OCI-LY3 (cell line): ENCODE results near the gene DPM1.
A peak's percentile ranks its signal among the peaks of the same experiment; 100 is the strongest.

Experiments
- H2AFZ ChIP-seq: fragments of 200-600, 300-600 bp; shearing (Covaris generic); 2 replicates; pipeline ENCODE4 v1.6.0; 2014; ENCODE audit warnings: antibody characterized with exemption, low read depth, low read length
- H3K27ac ChIP-seq: fragments of 200-600, 300-600 bp; sonication (generic); 2 replicates; pipeline ENCODE4 v1.5.1; 2014; ENCODE audit warnings: mild to moderate bottlenecking, low read length, moderate library complexity, mixed read lengths
- H3K27me3 ChIP-seq: fragments of 200-600, 300-600 bp; sonication (generic); 2 replicates; pipeline ENCODE4 v1.6.1; 2014; ENCODE audit warnings: low read depth, low read length, mixed read lengths
- H3K36me3 ChIP-seq: fragments of 200-600, 300-600 bp; sonication (generic); replicated peaks from 2 replicates; pipeline ENCODE3; 2014; ENCODE audit warnings: low read depth, low read length, mixed read lengths
- H3K4me1 ChIP-seq: fragments of 300-600, 200-600 bp; sonication (generic); 2 replicates; pipeline ENCODE4 v1.6.1; 2014; ENCODE audit warnings: low read length, mixed read lengths
- H3K4me2 ChIP-seq: fragments of 200-600, 300-600 bp; sonication (generic); 2 replicates; pipeline ENCODE4 v1.6.1; 2014; ENCODE audit warnings: low read length, mixed read lengths
- H3K4me3 ChIP-seq: fragments of 300-600, 200-600 bp; sonication (generic); 2 replicates; pipeline ENCODE4 v1.5.1; 2014; ENCODE audit warnings: antibody characterized with exemption, mild to moderate bottlenecking, low read length, moderate library complexity
- H3K79me2 ChIP-seq: fragments of 300-600, 200-600 bp; shearing (Covaris generic); 2 replicates; pipeline ENCODE4 v1.6.1; 2014; ENCODE audit warnings: mild to moderate bottlenecking, low read length, mixed read lengths
- H3K9ac ChIP-seq: fragments of 300-600, 200-600 bp; shearing (Covaris generic); 2 replicates; pipeline ENCODE4 v1.6.0; 2014; ENCODE audit warnings: mild to moderate bottlenecking, low read length, moderate library complexity
- H3K9me3 ChIP-seq: fragments of 200-600, 300-600 bp; shearing (Covaris generic); 2 replicates; pipeline ENCODE4 v1.6.1; 2014; ENCODE audit warnings: low read length, mixed read lengths; ENCODE audit not compliant: insufficient read depth
- H4K20me1 ChIP-seq: fragments of 200-600, 300-600 bp; sonication (generic); 2 replicates; pipeline ENCODE4 v1.6.1; 2016; ENCODE audit warnings: low read length, mixed read lengths; ENCODE audit not compliant: insufficient read depth
- EZH2phosphoT487 ChIP-seq: fragments of 200-600 bp; shearing (Covaris generic); IDR thresholded peaks from 2 replicates; pipeline ENCODE4 v1.6.1; 2018; ENCODE audit warnings: antibody characterized with exemption, mixed run types, low read depth
- TF ChIP-seq, protein P1 (sequence below): fragments of 200-600, 300-600 bp; sonication (generic); IDR thresholded peaks from 2 replicates; pipeline ENCODE4 v1.5.1; 2014; ENCODE audit warnings: antibody characterized with exemption, low read length, low read depth

Gene DPM1

DNA sequence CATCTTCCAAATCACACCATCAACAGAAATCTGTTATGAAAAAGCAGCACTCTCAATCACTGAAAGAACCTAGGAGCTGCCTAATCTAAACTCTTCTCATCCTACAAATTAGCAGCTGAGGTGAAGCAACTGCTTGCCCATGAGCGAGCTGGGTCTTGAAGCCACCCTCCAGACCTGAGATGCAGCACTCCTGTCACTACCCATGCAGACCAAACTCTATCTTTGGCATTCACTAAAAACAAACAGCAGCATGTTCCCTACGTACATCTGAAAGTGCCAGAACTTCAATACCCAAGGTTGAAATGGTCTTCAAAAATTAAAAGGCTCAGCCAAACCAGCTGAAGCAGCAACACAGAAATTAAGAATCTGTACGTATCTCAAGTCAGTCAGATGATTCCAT is 41.4 kb downstream of the DPM1 start:
- peaks cover 87% of the 10 kb centered on the region for H4K20me1 ChIP-seq
- H3K9ac ChIP-seq: no peak overlapping the region
- no peak for TF ChIP-seq EZH2phosphoT487
- TF ChIP-seq, protein P1, sequence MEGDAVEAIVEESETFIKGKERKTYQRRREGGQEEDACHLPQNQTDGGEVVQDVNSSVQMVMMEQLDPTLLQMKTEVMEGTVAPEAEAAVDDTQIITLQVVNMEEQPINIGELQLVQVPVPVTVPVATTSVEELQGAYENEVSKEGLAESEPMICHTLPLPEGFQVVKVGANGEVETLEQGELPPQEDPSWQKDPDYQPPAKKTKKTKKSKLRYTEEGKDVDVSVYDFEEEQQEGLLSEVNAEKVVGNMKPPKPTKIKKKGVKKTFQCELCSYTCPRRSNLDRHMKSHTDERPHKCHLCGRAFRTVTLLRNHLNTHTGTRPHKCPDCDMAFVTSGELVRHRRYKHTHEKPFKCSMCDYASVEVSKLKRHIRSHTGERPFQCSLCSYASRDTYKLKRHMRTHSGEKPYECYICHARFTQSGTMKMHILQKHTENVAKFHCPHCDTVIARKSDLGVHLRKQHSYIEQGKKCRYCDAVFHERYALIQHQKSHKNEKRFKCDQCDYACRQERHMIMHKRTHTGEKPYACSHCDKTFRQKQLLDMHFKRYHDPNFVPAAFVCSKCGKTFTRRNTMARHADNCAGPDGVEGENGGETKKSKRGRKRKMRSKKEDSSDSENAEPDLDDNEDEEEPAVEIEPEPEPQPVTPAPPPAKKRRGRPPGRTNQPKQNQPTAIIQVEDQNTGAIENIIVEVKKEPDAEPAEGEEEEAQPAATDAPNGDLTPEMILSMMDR: no peak
- peaks cover 98% of the 10 kb centered on the region for H3K79me2 ChIP-seq
- H3K9me3 ChIP-seq: no peaks in the 10 kb centered on the region
- H3K36me3 ChIP-seq: peaks cover 63% of the 10 kb centered on the region
- H3K27me3 ChIP-seq: no peaks in the 10 kb centered on the region
- H3K4me1 ChIP-seq: peaks cover 75% of the 10 kb centered on the region
- peak overlapping the region; percentile 38; the same call in 1 of the 2 replicates for H3K4me2 ChIP-seq
- no peak overlapping the region for H2AFZ ChIP-seq
- no peak overlapping the region for H3K4me3 ChIP-seq
- H3K27ac ChIP-seq: peak overlapping the region; percentile 39

DNA sequence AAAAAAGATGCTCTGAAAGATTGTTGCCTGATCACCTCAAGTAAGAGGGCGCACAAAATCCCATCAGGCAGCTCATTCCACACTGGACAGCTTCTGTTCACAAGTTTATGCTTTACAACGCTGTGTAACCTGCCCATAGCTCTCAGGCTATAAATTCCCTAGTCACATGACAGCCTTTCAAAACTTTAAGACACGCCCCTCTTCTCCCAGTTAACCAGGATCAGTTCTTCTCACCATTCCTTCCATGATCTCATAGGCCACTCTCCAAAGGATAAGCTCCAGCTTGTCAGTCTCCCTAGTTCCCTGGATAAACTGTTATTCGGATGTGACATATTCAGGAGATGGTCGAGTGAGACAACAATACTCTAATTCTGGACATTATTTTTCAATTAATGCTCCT is 42.1 kb downstream of the DPM1 start:
- peaks cover 59% of the 10 kb centered on the region for H3K36me3 ChIP-seq
- no peak overlapping the region for H3K27ac ChIP-seq
- TF ChIP-seq, protein P1: no peak
- no peak for TF ChIP-seq EZH2phosphoT487
- H3K4me3 ChIP-seq: no peak overlapping the region
- H2AFZ ChIP-seq: no peak overlapping the region
- H3K9me3 ChIP-seq: no peaks in the 10 kb centered on the region
- no peak overlapping the region for H3K4me2 ChIP-seq
- H3K79me2 ChIP-seq: peaks cover 98% of the 10 kb centered on the region
- H3K27me3 ChIP-seq: no peaks in the 10 kb centered on the region
- peaks cover 85% of the 10 kb centered on the region for H4K20me1 ChIP-seq
- H3K4me1 ChIP-seq: peaks cover 80% of the 10 kb centered on the region
- no peak overlapping the region for H3K9ac ChIP-seq

DNA sequence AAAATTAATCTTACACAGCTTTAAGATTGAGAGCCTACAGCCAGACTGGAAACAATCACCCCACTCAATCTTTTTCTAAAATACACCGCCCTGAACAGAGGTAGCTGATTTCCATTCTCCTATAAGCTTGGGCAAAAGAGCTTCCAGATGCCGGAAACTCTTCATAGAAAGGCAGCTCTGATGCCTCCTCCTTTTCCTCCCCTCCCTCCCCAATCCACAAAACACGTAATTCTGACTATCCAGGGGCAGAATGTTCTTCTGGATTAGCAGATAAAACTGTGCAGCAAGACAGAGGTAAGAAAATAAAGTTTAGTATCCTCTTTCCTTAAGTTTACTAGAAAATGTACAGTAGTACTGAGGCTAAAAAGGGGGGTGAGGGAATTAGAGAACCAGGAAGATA is 42.9 kb downstream of the DPM1 start:
- Histone ChIP-seq H3K4me2 (peak overlapping the region; percentile 53), H3K27me3 (no peaks in the 10 kb centered on the region), H3K79me2 (peaks cover 98% of the 10 kb centered on the region), H2AFZ (no peak overlapping the region), H3K4me3 (0 out of 2 replicates have a peak overlapping the region, but pooled peaks have one; percentile 1), H3K36me3 (peaks cover 60% of the 10 kb centered on the region), H3K4me1 (peaks cover 88% of the 10 kb centered on the region), H3K9me3 (no peaks in the 10 kb centered on the region), H4K20me1 (peaks cover 85% of the 10 kb centered on the region), H3K27ac (peak overlapping the region; percentile 23), H3K9ac (no peak overlapping the region)
- TF ChIP-seq EZH2phosphoT487: no peak
- TF ChIP-seq, protein P1: no peak

DNA sequence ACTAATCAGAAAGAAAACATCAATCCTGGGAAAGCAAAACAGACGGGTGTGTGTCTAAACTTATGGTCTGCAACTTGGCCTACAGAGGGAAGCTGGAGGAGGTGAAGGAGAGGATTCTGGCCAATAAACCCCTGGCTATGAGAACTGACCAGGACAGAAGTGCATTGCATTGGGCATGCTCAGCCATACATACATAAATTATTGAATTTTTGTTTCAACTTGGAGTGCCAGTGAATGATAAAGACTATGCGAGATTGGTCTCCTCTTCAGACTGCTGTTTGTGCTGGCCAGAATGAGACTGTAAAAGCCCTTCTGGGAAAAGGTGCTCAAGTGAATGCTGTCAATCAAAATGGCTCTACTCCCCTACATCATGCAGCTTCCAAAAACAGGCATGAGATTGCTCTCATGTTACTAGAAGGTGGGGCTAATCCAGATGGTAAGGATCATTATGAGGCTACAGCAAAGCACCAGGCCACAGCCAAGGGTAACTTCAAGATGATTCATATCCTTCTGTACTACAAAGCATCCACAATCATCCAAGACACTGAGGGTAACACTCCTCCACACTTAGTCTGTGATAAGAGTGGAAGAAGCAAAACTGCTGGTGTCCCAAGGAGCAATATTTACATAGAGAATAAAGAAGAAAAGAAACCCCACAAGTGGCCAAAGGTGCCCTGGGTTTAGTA is 44.5 kb downstream of the DPM1 start:
- Histone ChIP-seq H3K4me2 (no peak overlapping the region), H3K9me3 (no peaks in the 10 kb centered on the region), H3K27me3 (no peaks in the 10 kb centered on the region), H3K9ac (no peak overlapping the region), H3K79me2 (peaks cover 100% of the 10 kb centered on the region), H3K4me3 (no peak overlapping the region), H3K36me3 (peaks cover 64% of the 10 kb centered on the region), H2AFZ (no peak overlapping the region), H3K27ac (peak overlapping the region; percentile 20), H4K20me1 (peaks cover 92% of the 10 kb centered on the region), H3K4me1 (peaks cover 98% of the 10 kb centered on the region)
- TF ChIP-seq, protein P1: no peak
- no peak for TF ChIP-seq EZH2phosphoT487
